K562 (cell line): Measurements from ENCODE around the gene NDUFV2. TPM values are rescaled to one million over a fixed set of nuclear protein-coding genes. Genes with fewer than 3 reads are reported as not detected.

Experiments used
- CAMTA2 ChIP-seq: fragments of 250-450 bp; sonication (Bioruptor Pico); conservative IDR thresholded peaks from 2 replicates; pipeline ENCODE4 v1.5.1; 2022
- MBD1 ChIP-seq: fragments of 250-450 bp; sonication (Bioruptor Pico); IDR thresholded peaks from 2 replicates; pipeline ENCODE4 v1.8.0; 2022; ENCODE audit warnings: inconsistent platforms
- MYBL2 ChIP-seq, 2 experiments: fragments of 450-650 bp in 1 of 2; sonication (generic) in 1 of 2; formaldehyde crosslinking in 1 of 2; IDR thresholded peaks; 2 replicates each; pipeline versions ENCODE4 v1.6.1 to v1.8.1; 2017 to 2022; ENCODE audit warnings: borderline replicate concordance in 1 of 2, inconsistent platforms in 1 of 2, low read depth in 1 of 2, mild to moderate bottlenecking in 1 of 2, missing genetic modification reagents in 1 of 2, moderate library complexity in 1 of 2
- NCOR1 ChIP-seq: fragments of 450-650 bp; IDR thresholded peaks from 2 replicates; pipeline ENCODE4 v1.6.1; 2016; ENCODE audit warnings: mild to moderate bottlenecking, moderate library complexity
- NEUROD1 ChIP-seq: fragments of 150-350 bp; IDR thresholded peaks from 2 replicates; pipeline ENCODE4 v1.6.1; 2014; ENCODE audit warnings: borderline replicate concordance, low read length, low read depth; ENCODE audit not compliant: partially characterized antibody
- NFE2L1 ChIP-seq: fragments of 450-650 bp; IDR thresholded peaks from 2 replicates; pipeline ENCODE4 v1.6.1; 2016; ENCODE audit warnings: missing genetic modification characterization, low read depth, mild to moderate bottlenecking, missing compliant biosample characterization, moderate library complexity, borderline replicate concordance
- PRMT5 ChIP-seq: sonication (generic); formaldehyde crosslinking; IDR thresholded peaks from 2 replicates; pipeline ENCODE4 v1.5.0; 2020; ENCODE audit warnings: missing genetic modification reagents
- RHOXF2B ChIP-seq: fragments of 250-450 bp; sonication (Bioruptor Pico); conservative IDR thresholded peaks from 2 replicates; pipeline ENCODE4 v1.5.1; 2021
- TARDBP ChIP-seq: fragments of 450-650 bp; IDR thresholded peaks from 2 replicates; pipeline ENCODE4 v1.6.1; 2016
- TBP ChIP-seq: optimal IDR thresholded peaks from 2 replicates; pipeline ENCODE3; 2011; ENCODE audit warnings: low read depth, low read length, improper control_type of control experiment
- ZNF140 ChIP-seq: fragments of 250-450 bp; sonication (Bioruptor Pico); IDR thresholded peaks from 2 replicates; pipeline ENCODE4 v1.8.0; 2021; ENCODE audit warnings: moderate library complexity, mild to moderate bottlenecking, inconsistent platforms
- ZNF224 ChIP-seq: sonication (generic); formaldehyde crosslinking; IDR thresholded peaks from 2 replicates; pipeline ENCODE4 v1.8.0; 2022; ENCODE audit warnings: mild to moderate bottlenecking, missing genetic modification reagents
- ZNF668 ChIP-seq: fragments of 250-450 bp; sonication (Bioruptor Pico); IDR thresholded peaks from 2 replicates; pipeline ENCODE4 v1.8.0; 2022; ENCODE audit warnings: mild to moderate bottlenecking, inconsistent platforms
- polyA plus RNA-seq, 8 experiments: library from polyadenylated mRNA; depleted of rRNA in 4 of 8; stranded (reverse) in 5 of 8; unstranded in 3 of 8; fragments of >200 nt; fragmentation: Nextera tagmentation in 2 of 8; fragmentation: Illumina TruSeq in 1 of 8; extraction: Ambion mirVana in 2 of 8; extraction: Trizol in 1 of 8; gene quantifications; 2 replicates each; pipeline versions ENCODE4 v1.2.1 to v1.2.3, GENCODE V29; 2011 to 2014; ENCODE audit warnings: inconsistent platforms in 1 of 8, missing spikeins in 1 of 8
- total RNA-seq, 7 experiments: library from RNA; depleted of rRNA in 6 of 7; stranded (reverse); fragments of >200 nt in 6 of 7; fragmentation: Illumina TruSeq in 2 of 7; extraction: Trizol in 2 of 7; gene quantifications; 2 replicates each; pipeline versions ENCODE4 v1.2.1 to v1.2.3, GENCODE V29; 2011 to 2021; ENCODE audit warnings: low replicate concordance in 1 of 7

Gene NDUFV2
- total and polyA plus RNA-seq, 9 of the 15 experiments (the other 6 are each of a cell fraction or from before 2014, with no cell fraction given): 213 to 550 (median 384) TPM

- TF ChIP-seq MYBL2 (IDR thresholded peaks at IDR 0.05; ENCODE audit: low read depth) (no peak), MYBL2 (CRISPR knock-in tag; IDR thresholded peaks at IDR 0.05; ENCODE audit: borderline replicate concordance) (no peak), NEUROD1 (no peak), PRMT5 (no peak), NFE2L1 (no peak), RHOXF2B (CRISPR knock-in tag) (no peak), ZNF668 (CRISPR knock-in tag) (no peak), ZNF140 (CRISPR knock-in tag) (no peak), NCOR1 (no peak), TARDBP (no peak), MBD1 (CRISPR knock-in tag) (no peak), ZNF224 (CRISPR knock-in tag) (no peak), CAMTA2 (CRISPR knock-in tag) (no peak), TBP (no peak)
Observed at GRCh38 chr18:9175115-9175514, 72.6 kb downstream of the NDUFV2 start (continued).
